ENCODE results near the gene TSPOAP1. TPM values are rescaled to one million over a fixed set of nuclear protein-coding genes. Genes with fewer than 3 reads are reported as not detected.

The TSPOAP1 gene
- total and polyA plus RNA-seq, 3 donors from 2014 or later: 7.2 to 13.0 (median 8.2) TPM

DNA sequence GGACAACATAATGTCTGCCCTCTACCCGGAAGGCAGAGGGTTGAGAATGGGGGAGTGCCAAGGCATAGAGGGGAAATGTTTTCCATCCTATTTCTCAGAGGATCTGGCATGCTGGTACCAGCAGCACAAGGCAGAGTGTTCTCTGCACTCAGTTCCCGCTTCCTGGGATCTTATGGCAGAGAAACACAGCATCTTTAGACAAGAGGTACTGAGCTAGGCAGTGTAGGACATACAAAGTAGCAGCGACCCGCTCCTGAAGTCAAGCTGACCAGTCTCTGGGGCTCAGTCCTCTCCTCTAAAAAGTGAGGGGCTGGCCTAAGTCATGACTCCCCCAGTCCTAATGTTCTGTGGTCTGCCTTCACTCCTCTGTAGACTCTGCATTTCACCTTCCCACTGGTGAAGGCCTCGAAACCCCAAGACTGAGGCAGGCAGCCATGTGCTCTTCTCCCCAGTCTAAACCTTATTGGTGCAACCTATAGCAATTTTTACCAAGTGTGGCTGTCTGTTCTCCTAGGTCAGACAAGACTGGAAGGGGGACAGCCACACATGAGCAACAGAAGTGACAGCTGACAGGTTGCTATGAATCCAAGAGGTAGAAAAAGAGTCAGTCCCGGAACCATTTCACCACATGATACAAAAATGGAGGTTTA is 11.3 kb upstream of the TSPOAP1 start:
- WGBS, 2 donors: 90 to 94% methylated on average over 4 to 6 of the region's 6 CpGs
- TF ChIP-seq CTCF (IDR thresholded peaks at IDR 0.05) (no peak), POLR2A (IDR thresholded peaks at IDR 0.05) (no peak)
- no peak overlapping the region for H3K27ac ChIP-seq

DNA sequence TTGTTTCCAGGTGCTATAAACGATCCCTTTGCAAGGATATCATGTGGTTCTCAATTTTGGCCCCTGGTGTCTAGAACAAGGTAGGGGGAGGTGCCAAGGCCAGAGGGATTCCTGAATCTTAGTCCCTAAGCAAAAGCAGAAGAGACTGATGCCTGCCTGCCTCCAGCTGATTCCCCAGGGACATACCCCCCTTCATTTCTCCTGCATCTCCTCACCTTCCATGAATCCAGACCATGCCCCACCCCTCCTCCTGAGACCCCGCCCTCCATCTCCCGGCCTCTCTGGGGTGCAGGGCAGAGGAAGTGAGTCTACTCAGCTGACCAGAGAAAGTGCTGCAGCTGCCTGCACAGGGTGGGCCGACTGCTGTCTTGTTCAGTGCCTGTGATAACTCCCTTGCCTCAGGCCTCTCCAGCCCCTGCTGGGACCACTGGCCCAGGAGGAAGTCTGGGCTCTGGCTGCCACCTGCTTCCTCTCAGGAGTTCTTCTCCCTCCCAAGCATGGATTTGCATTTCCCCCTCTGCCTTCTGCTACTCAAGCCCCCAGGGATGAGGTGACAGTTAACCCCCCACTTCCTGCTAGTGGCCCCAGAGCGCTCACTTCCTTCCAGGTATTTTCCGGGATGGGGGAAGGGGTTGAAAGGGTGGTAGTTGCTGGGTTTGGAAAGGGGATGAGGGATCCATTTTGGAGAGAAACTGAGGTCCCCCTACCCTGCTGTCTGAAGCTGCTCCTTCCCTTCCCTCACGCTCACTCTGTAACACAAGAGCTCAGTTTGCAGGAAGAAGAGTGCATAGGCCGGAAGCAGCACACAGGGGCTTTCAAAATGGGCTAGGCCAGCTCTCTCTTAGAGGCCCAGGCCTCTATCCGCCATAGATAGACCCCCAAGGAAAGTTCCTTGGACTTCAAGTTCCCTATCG is 10.5 kb upstream of the TSPOAP1 start:
- Histone ChIP-seq H3K27me3 (no peaks in the 10 kb centered on the region), H3K36me3 (ENCODE audit: low read depth, missing control alignments) (no peaks in the 10 kb centered on the region), H3K4me1 (peaks cover 9% of the 10 kb centered on the region), H3K9me3 (no peaks in the 10 kb centered on the region), H3K4me3 (no peak overlapping the region), H3K27ac (no peak overlapping the region)
- intact Hi-C loops (cut with DNase I; ENCODE audit: low total_unique reads): no loop called here
- WGBS, 2 donors: 61 to 75% methylated on average over 10 of the region's 10 CpGs
- DNase-seq: no peak
- TF ChIP-seq CTCF (IDR thresholded peaks at IDR 0.05): no peak
- no peak for TF ChIP-seq POLR2A (IDR thresholded peaks at IDR 0.05)

More for the DNA sequence above, 11.3 kb upstream of the TSPOAP1 start:
- H3K9me3 ChIP-seq: no peaks in the 10 kb centered on the region
- DNase-seq: no peak
- no peaks in the 10 kb centered on the region for H3K27me3 ChIP-seq
- H3K4me3 ChIP-seq: no peak overlapping the region
- peaks cover 4% of the 10 kb centered on the region for H3K4me1 ChIP-seq
- H3K36me3 ChIP-seq (ENCODE audit: low read depth, missing control alignments): no peaks in the 10 kb centered on the region
- intact Hi-C loops (cut with DNase I; ENCODE audit: low total_unique reads): no loop called here

GRCh38 chr17:58338454-58338840 is 9.9 kb upstream of the TSPOAP1 start:
- Histone ChIP-seq H3K27ac (peak overlapping the region in 1 of 2 donors; percentile 36), H3K36me3 (ENCODE audit: low read depth, missing control alignments) (no peaks in the 10 kb centered on the region), H3K4me1 (peaks cover 9% of the 10 kb centered on the region), H3K27me3 (no peaks in the 10 kb centered on the region), H3K9me3 (no peaks in the 10 kb centered on the region), H3K4me3 (no peak overlapping the region)
- no peak for TF ChIP-seq POLR2A (IDR thresholded peaks at IDR 0.05)
- no peak for TF ChIP-seq CTCF (IDR thresholded peaks at IDR 0.05)
- DNase-seq: no peak
- 81 to 84% methylated on average over 3 of the region's 3 CpGs for WGBS, 2 donors
- intact Hi-C loops (cut with DNase I; ENCODE audit: low total_unique reads): no loop called here

GRCh38 chr17:58337600-58338453 is 9.2 kb upstream of the TSPOAP1 start:
- peaks cover 9% of the 10 kb centered on the region for H3K4me1 ChIP-seq
- DNase-seq: peak; percentile 61
- TF ChIP-seq POLR2A (IDR thresholded peaks at IDR 0.05) (no peak), CTCF (IDR thresholded peaks at IDR 0.05) (no peak)
- H3K9me3 ChIP-seq: no peaks in the 10 kb centered on the region
- no peaks in the 10 kb centered on the region for H3K36me3 ChIP-seq (ENCODE audit: low read depth, missing control alignments)
- 47 to 55% methylated on average over 7 to 23 of the region's 23 CpGs for WGBS, 2 donors
- intact Hi-C loops (cut with DNase I; ENCODE audit: low total_unique reads): no loop called here
- no peaks in the 10 kb centered on the region for H3K27me3 ChIP-seq
- no peak overlapping the region for H3K4me3 ChIP-seq
- H3K27ac ChIP-seq: peak overlapping the region in 1 of 2 donors; percentile 59

Measured in testis (tissue), 3 donors.